GM23338 (cell line): ENCODE data around the gene KMT2E. TPM values are rescaled to one million over a fixed set of nuclear protein-coding genes. Genes with fewer than 3 reads are reported as not detected.

ENCODE experiments used
- ATAC-seq: fragments of 200-7000 bp; cut with Tn5 transposase; 3 replicates; pipeline ENCODE4 v1.9.1; 2020
- DNase-seq: peaks from one replicate; pipeline ENCODE4 v3.0.0-alpha.2; 2015; ENCODE audit warnings: low spot score
- H2AFZ ChIP-seq: fragments of 200-600 bp; sonication (generic); 2 replicates; pipeline ENCODE4 v1.8.0; 2016; ENCODE audit warnings: antibody characterized with exemption, mild to moderate bottlenecking, moderate library complexity
- H3F3A ChIP-seq: fragments of 200-600 bp; sonication (generic); replicated peaks from 2 replicates; pipeline ENCODE4 v1.8.0; 2017; ENCODE audit warnings: antibody characterized with exemption, mixed run types, low read depth
- H3K27ac ChIP-seq: fragments of 200-600 bp; sonication (generic); 2 replicates; pipeline ENCODE4 v1.6.1; 2016; ENCODE audit warnings: low read depth
- H3K27me3 ChIP-seq: fragments of 200-600 bp; sonication (generic); 2 replicates; pipeline ENCODE4 v1.8.0; 2016; ENCODE audit warnings: mild to moderate bottlenecking, mixed run types, moderate library complexity; ENCODE audit not compliant: insufficient read depth
- H3K36me3 ChIP-seq: fragments of 200-600 bp; sonication (generic); 2 replicates; pipeline ENCODE4 v1.8.0; 2016; ENCODE audit warnings: mild to moderate bottlenecking; ENCODE audit not compliant: insufficient read depth
- H3K4me1 ChIP-seq: fragments of 200-600 bp; sonication (generic); 2 replicates; pipeline ENCODE4 v1.8.0; 2016; ENCODE audit warnings: mild to moderate bottlenecking, moderate library complexity; ENCODE audit not compliant: insufficient read depth
- H3K4me2 ChIP-seq: fragments of 200-600 bp; sonication (generic); 2 replicates; pipeline ENCODE4 v1.7.1; 2017; ENCODE audit warnings: mixed run types
- H3K4me3 ChIP-seq: fragments of 200-600 bp; sonication (generic); 2 replicates; pipeline ENCODE4 v1.6.1; 2016; ENCODE audit warnings: mixed run types
- H3K79me2 ChIP-seq: fragments of 200-600 bp; sonication (generic); replicated peaks from 2 replicates; pipeline ENCODE4 v1.8.0; 2017; ENCODE audit warnings: mild to moderate bottlenecking; ENCODE audit not compliant: insufficient read depth
- H3K9me2 ChIP-seq: fragments of 200-600 bp; sonication (generic); 2 replicates; pipeline ENCODE4 v1.8.0; 2017; ENCODE audit not compliant: insufficient read depth
- H4K20me1 ChIP-seq: fragments of 200-600 bp; sonication (generic); replicated peaks from 2 replicates; pipeline ENCODE4 v1.8.0; 2017; ENCODE audit warnings: mild to moderate bottlenecking; ENCODE audit not compliant: insufficient read depth
- H3K27ac Mint-ChIP-seq: 2 replicates; pipeline ENCODE4 v1.8.0; 2020; ENCODE audit warnings: inconsistent platforms, mild to moderate bottlenecking, moderate library complexity, mixed read lengths
- H3K27me3 Mint-ChIP-seq: 3 replicates; pipeline ENCODE4 v1.8.0; 2022; ENCODE audit warnings: low read depth, mild to moderate bottlenecking, moderate library complexity, mixed read lengths, inconsistent platforms; ENCODE audit not compliant: insufficient read depth, poor library complexity
- H3K36me3 Mint-ChIP-seq: 3 replicates; pipeline ENCODE4 v1.8.0; 2021; ENCODE audit warnings: low read depth, mild to moderate bottlenecking, inconsistent platforms, moderate library complexity, mixed read lengths
- H3K4me1 Mint-ChIP-seq: 3 replicates; pipeline ENCODE4 v1.8.0; 2020; ENCODE audit warnings: mild to moderate bottlenecking, inconsistent platforms, mixed read lengths
- H3K4me3 Mint-ChIP-seq: 3 replicates; pipeline ENCODE4 v1.8.0; 2021; ENCODE audit warnings: moderate library complexity, mild to moderate bottlenecking, inconsistent platforms, mixed read lengths
- H3K9me3 Mint-ChIP-seq: 3 replicates; pipeline ENCODE4 v1.8.0; 2020; ENCODE audit warnings: moderate library complexity, mild to moderate bottlenecking, inconsistent platforms, mixed read lengths
- CREB1 ChIP-seq: fragments of 250-450 bp; sonication (Bioruptor Pico); IDR thresholded peaks from 2 replicates; pipeline ENCODE4 v1.5.0; 2020; ENCODE audit warnings: low read depth, mild to moderate bottlenecking, moderate library complexity
- CTCF ChIP-seq, 2 experiments: fragments of 200-600 bp in 1 of 2; sonication (generic) in 1 of 2; conservative IDR thresholded peaks; 2 replicates each; pipeline versions ENCODE4 v1.5.1 to v1.6.1; 2016 to 2017; ENCODE audit warnings: antibody characterized with exemption in 2 of 2, low read depth in 2 of 2, mild to moderate bottlenecking in 2 of 2, moderate library complexity in 1 of 2
- ETS1 ChIP-seq: IDR thresholded peaks from 2 replicates; pipeline ENCODE4 v1.6.1; 2016; ENCODE audit warnings: antibody characterized with exemption
- EZH2 ChIP-seq: fragments of 200-600 bp; sonication (generic); IDR thresholded peaks from one replicate; pipeline ENCODE4 v1.8.0; 2017; ENCODE audit warnings: antibody characterized with exemption, mild to moderate bottlenecking, low read depth; ENCODE audit not compliant: unreplicated experiment
- EZH2phosphoT487 ChIP-seq: fragments of 200-600 bp; sonication (generic); IDR thresholded peaks from one replicate; pipeline ENCODE4 v1.8.1; 2018; ENCODE audit warnings: antibody characterized with exemption; ENCODE audit not compliant: unreplicated experiment
- NANOG ChIP-seq: IDR thresholded peaks from 2 replicates; pipeline ENCODE4 v1.6.1; 2016; ENCODE audit warnings: antibody characterized with exemption, borderline replicate concordance
- STAT1 ChIP-seq: IDR thresholded peaks from one replicate; pipeline ENCODE4 v1.6.1; 2016; ENCODE audit warnings: antibody characterized with exemption; ENCODE audit not compliant: unreplicated experiment
- ZNF114 ChIP-seq: fragments of 250-450 bp; sonication (Bioruptor Pico); IDR thresholded peaks from 2 replicates; pipeline ENCODE4 v1.5.0; 2020; ENCODE audit warnings: mild to moderate bottlenecking, moderate library complexity
- ZNF331 ChIP-seq: fragments of 250-450 bp; sonication (Bioruptor Pico); IDR thresholded peaks from 2 replicates; pipeline ENCODE4 v1.5.0; 2020; ENCODE audit warnings: low read depth, mild to moderate bottlenecking, moderate library complexity
- ZNF462 ChIP-seq: fragments of 250-450 bp; sonication (Bioruptor Pico); IDR thresholded peaks from 2 replicates; pipeline ENCODE4 v1.5.0; 2020; ENCODE audit warnings: mild to moderate bottlenecking, moderate library complexity
- polyA plus RNA-seq: library from polyadenylated mRNA; unstranded; fragments of >200 nt; fragmentation: Nextera tagmentation; extraction: Ambion mirVana; gene quantifications from 2 replicates; pipeline ENCODE4 v1.2.1, GENCODE V29; 2016
- total RNA-seq: library from RNA; depleted of rRNA; stranded (reverse); fragments of >200 nt; shearing (Covaris generic); gene quantifications from 2 replicates; pipeline ENCODE4 v1.2.3, GENCODE V29; 2014

Gene KMT2E
- total and polyA plus RNA-seq, 2 experiments from 2014 or later, result 50.2 to 70.9 TPM

- ATAC-seq, result no peak
- H3K4me2 ChIP-seq, result no peak overlapping the region
These were observed 83.6 kb downstream of the KMT2E start for GRCh38 chr7:105097619-105098018.

GRCh38 chr7:105098863-105099515 lies 85.0 kb downstream of the KMT2E start:
- no peak overlapping the region for H3K27ac Mint-ChIP-seq
- H3K27ac ChIP-seq, result no peak overlapping the region
- H4K20me1 ChIP-seq, result 0 out of 2 replicates have a peak, but pooled peaks cover 9% of the 10 kb centered on the region
- H3K9me3 Mint-ChIP-seq, result no peaks in the 10 kb centered on the region
- H2AFZ ChIP-seq, result no peak overlapping the region
- no peaks in the 10 kb centered on the region for H3F3A ChIP-seq
- no peak overlapping the region for H3K4me2 ChIP-seq
- H3K27me3 Mint-ChIP-seq, result peaks cover 6% of the 10 kb centered on the region
- no peaks in the 10 kb centered on the region for H3K9me2 ChIP-seq
- peaks cover 21% of the 10 kb centered on the region for H3K36me3 Mint-ChIP-seq
- H3K4me3 ChIP-seq, result no peak overlapping the region
- H3K36me3 ChIP-seq, result peaks cover 11% of the 10 kb centered on the region; the same call in 1 of the 2 replicates
- H3K4me3 Mint-ChIP-seq, result no peak overlapping the region
- H3K4me1 Mint-ChIP-seq, result no peaks in the 10 kb centered on the region
- no peaks in the 10 kb centered on the region for H3K27me3 ChIP-seq
- H3K79me2 ChIP-seq, result no peaks in the 10 kb centered on the region
- DNase-seq (peak; percentile 7), ATAC-seq (no peak)
- H3K4me1 ChIP-seq, result no peaks in the 10 kb centered on the region
- TF ChIP-seq ZNF114 (CRISPR knock-in tag) (no peak), ETS1 (no peak), EZH2phosphoT487 (no peak), ZNF462 (CRISPR knock-in tag) (no peak), CTCF (conservative IDR thresholded peaks at IDR 0.05; ENCODE audit: low read depth in 2 of 2) (no peak), EZH2 (no peak)

More at GRCh38 chr7:105097619-105098018, 83.6 kb downstream of the KMT2E start:
- Mint-ChIP-seq H3K9me3 (no peaks in the 10 kb centered on the region), H3K27me3 (peaks cover 7% of the 10 kb centered on the region), H3K4me1 (no peaks in the 10 kb centered on the region), H3K27ac (no peak overlapping the region), H3K36me3 (peaks cover 13% of the 10 kb centered on the region; the same call in 2 of the 3 replicates), H3K4me3 (no peak overlapping the region)
- no peak overlapping the region for H3K4me3 ChIP-seq
- H3K27me3 ChIP-seq, result no peaks in the 10 kb centered on the region
- H3F3A ChIP-seq, result no peaks in the 10 kb centered on the region
- H3K79me2 ChIP-seq, result no peaks in the 10 kb centered on the region
- no peak overlapping the region for H2AFZ ChIP-seq
- no peaks in the 10 kb centered on the region for H3K4me1 ChIP-seq
- no peak overlapping the region for H3K27ac ChIP-seq
- DNase-seq, result no peak
- H3K36me3 ChIP-seq, result 0 out of 2 replicates have a peak, but pooled peaks cover 8% of the 10 kb centered on the region
- H4K20me1 ChIP-seq, result 0 out of 2 replicates have a peak, but pooled peaks cover 9% of the 10 kb centered on the region
- no peak for TF ChIP-seq STAT1
- no peak for TF ChIP-seq CREB1 (CRISPR knock-in tag)
- TF ChIP-seq ZNF331 (CRISPR knock-in tag), result no peak
- TF ChIP-seq ZNF114 (CRISPR knock-in tag), result no peak
- TF ChIP-seq NANOG, result no peak
- TF ChIP-seq EZH2phosphoT487, result no peak
- no peak for TF ChIP-seq EZH2
- no peaks in the 10 kb centered on the region for H3K9me2 ChIP-seq
